Fibroblast of lung (primary cell): Measurements from ENCODE around the gene RNF32. TPM values are rescaled to one million over a fixed set of nuclear protein-coding genes. Genes with fewer than 3 reads are reported as not detected.

Experiments used
- DNase-seq, 2 donors: peaks; one replicate each; pipeline versions ENCODE4 v3.0.0 to v3.0.0-alpha.2; 2010; ENCODE audit warnings: low read depth in 2 of 2
- H2AFZ ChIP-seq: 2 replicates; pipeline ENCODE4 v1.5.1; 2012; ENCODE audit warnings: low read length, control low read depth, inconsistent platforms
- H3K27ac ChIP-seq: 2 replicates; pipeline ENCODE4 v1.5.1; 2011; ENCODE audit warnings: low read length, control low read depth; ENCODE audit not compliant: insufficient read depth
- H3K27me3 ChIP-seq: 2 replicates; pipeline ENCODE4 v1.5.1; 2011; ENCODE audit warnings: mild to moderate bottlenecking, low read length; ENCODE audit not compliant: control insufficient read depth, insufficient read depth
- H3K36me3 ChIP-seq: 2 replicates; pipeline ENCODE4 v1.5.1; 2011; ENCODE audit warnings: low read length; ENCODE audit not compliant: control insufficient read depth, insufficient read depth
- H3K4me1 ChIP-seq: 2 replicates; pipeline ENCODE4 v1.5.1; 2011; ENCODE audit warnings: low read length; ENCODE audit not compliant: control insufficient read depth, insufficient read depth; ENCODE audit errors: extremely low read depth
- H3K4me2 ChIP-seq: 2 replicates; pipeline ENCODE4 v1.5.1; 2011; ENCODE audit warnings: low read length, control low read depth; ENCODE audit not compliant: insufficient read depth; ENCODE audit errors: extremely low read depth
- H3K4me3 ChIP-seq, 4 experiments: fragments of 200-600 bp in 1 of 4; sonication (generic) in 1 of 4; replicated peaks in 1 of 4; 2 replicates each; pipeline ENCODE4 v1.5.1; 2011 to 2016; ENCODE audit warnings: low read length in 4 of 4, low read depth in 3 of 4, mild to moderate bottlenecking in 3 of 4, control low read depth in 2 of 4, inconsistent platforms in 1 of 4, mixed read lengths in 1 of 4; ENCODE audit not compliant: insufficient read depth in 1 of 4; ENCODE audit errors: control extremely low read depth in 1 of 4
- H3K79me2 ChIP-seq: 2 replicates; pipeline ENCODE4 v1.5.1; 2012; ENCODE audit warnings: mild to moderate bottlenecking, low read length, inconsistent platforms; ENCODE audit not compliant: control insufficient read depth, insufficient read depth
- H3K9ac ChIP-seq: 2 replicates; pipeline ENCODE4 v1.5.1; 2011; ENCODE audit warnings: mild to moderate bottlenecking, low read length, control low read depth; ENCODE audit not compliant: insufficient read depth
- H3K9me3 ChIP-seq: 2 replicates; pipeline ENCODE4 v1.5.1; 2012; ENCODE audit warnings: low read depth, low read length; ENCODE audit not compliant: control insufficient read depth, insufficient read depth
- H4K20me1 ChIP-seq: 2 replicates; pipeline ENCODE4 v1.5.1; 2011; ENCODE audit warnings: low read length; ENCODE audit not compliant: control insufficient read depth, insufficient read depth; ENCODE audit errors: extremely low read depth
- EZH2 ChIP-seq: IDR thresholded peaks from 2 replicates; pipeline ENCODE4 v1.5.1; 2012; ENCODE audit warnings: low read length, control low read depth, mild to moderate bottlenecking; ENCODE audit errors: missing control alignments
- polyA plus RNA-seq, 2 donors: library from polyadenylated mRNA; depleted of rRNA in 1 of 2; stranded (reverse) in 1 of 2; unstranded in 1 of 2; fragments of >200 nt; gene quantifications; 2 replicates each; pipeline ENCODE4 v1.2.1, GENCODE V29; 2011 to 2012; ENCODE audit warnings: missing spikeins in 1 of 2
- total RNA-seq: library from RNA; depleted of rRNA; stranded (reverse); fragments of >200 nt; gene quantifications from 2 replicates; pipeline ENCODE4 v1.2.1, GENCODE V29; 2014
- TF ChIP-seq, protein P1 (sequence below), 2 donors: IDR thresholded peaks in 1 of 2; conservative IDR thresholded peaks in 1 of 2; 1 replicate in 1 of 2; 2 replicates in 1 of 2; pipeline ENCODE4 v1.5.1; 2011 to 2012; ENCODE audit warnings: low read length in 2 of 2, control low read depth in 1 of 2, inconsistent platforms in 1 of 2, low read depth in 1 of 2, mild to moderate bottlenecking in 1 of 2

RNF32 gene
- total and polyA plus RNA-seq, 2 donors (not counting 1 experiment from before 2014, with no cell fraction given), result 0.91 to 2.8 TPM

DNA sequence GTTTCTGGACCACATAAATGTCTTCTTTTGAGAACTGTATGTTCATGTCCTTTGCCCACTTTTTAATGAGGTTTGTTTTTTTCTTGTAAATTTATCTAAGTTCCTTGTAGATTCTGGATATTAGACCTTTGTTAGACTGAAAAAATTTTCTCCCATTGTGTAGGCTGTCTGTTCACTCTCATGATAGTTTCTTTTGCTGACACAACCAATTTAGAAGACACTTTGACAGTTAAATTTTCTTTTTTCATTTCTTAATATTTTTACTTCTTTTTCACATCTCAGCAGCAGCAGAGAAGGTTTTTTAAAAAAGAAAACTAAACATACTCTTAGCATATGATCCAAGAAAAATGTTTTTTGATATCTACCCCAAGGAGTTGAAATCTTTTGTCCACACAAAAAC is 61.8 kb downstream of the RNF32 start:
- Histone ChIP-seq H3K4me1 (no peaks in the 10 kb centered on the region), H4K20me1 (no peaks in the 10 kb centered on the region), H3K79me2 (no peaks in the 10 kb centered on the region), H3K9me3 (no peaks in the 10 kb centered on the region), H3K4me2 (no peak overlapping the region), H3K27me3 (no peaks in the 10 kb centered on the region), H3K9ac (no peak overlapping the region), H2AFZ (no peak overlapping the region), H3K36me3 (no peaks in the 10 kb centered on the region), H3K4me3 (no peak overlapping the region), H3K27ac (no peak overlapping the region)
- no peak for TF ChIP-seq EZH2
- TF ChIP-seq, protein P1, sequence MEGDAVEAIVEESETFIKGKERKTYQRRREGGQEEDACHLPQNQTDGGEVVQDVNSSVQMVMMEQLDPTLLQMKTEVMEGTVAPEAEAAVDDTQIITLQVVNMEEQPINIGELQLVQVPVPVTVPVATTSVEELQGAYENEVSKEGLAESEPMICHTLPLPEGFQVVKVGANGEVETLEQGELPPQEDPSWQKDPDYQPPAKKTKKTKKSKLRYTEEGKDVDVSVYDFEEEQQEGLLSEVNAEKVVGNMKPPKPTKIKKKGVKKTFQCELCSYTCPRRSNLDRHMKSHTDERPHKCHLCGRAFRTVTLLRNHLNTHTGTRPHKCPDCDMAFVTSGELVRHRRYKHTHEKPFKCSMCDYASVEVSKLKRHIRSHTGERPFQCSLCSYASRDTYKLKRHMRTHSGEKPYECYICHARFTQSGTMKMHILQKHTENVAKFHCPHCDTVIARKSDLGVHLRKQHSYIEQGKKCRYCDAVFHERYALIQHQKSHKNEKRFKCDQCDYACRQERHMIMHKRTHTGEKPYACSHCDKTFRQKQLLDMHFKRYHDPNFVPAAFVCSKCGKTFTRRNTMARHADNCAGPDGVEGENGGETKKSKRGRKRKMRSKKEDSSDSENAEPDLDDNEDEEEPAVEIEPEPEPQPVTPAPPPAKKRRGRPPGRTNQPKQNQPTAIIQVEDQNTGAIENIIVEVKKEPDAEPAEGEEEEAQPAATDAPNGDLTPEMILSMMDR (conservative IDR thresholded peaks at IDR 0.05 in 1 of 2, IDR thresholded peaks at IDR 0.05 in 1 of 2; ENCODE audit: low read depth in 1 of 2, low read length in 2 of 2), result no peak
- DNase-seq, result no peak

DNA sequence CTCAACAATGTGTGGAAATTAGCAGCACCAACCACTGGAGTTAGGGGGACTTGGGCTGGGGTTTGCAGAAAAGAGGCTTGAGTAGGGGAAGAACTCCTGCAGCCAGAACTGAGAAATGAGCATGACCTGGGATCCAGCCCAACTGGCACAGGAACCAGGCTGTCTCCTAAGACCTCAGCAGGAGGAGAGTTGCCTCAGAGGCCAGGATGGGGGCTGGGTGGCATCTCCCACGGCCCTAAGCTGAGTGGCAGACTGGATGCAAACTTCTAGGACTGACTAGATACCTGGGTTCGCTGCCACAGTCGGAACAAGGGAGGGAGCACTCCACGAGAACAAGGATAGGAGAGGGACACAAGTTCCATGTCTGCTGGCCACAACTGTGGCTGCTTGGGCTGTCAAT is 62.6 kb downstream of the RNF32 start:
- TF ChIP-seq EZH2, result no peak
- TF ChIP-seq, protein P1 (conservative IDR thresholded peaks at IDR 0.05 in 1 of 2, IDR thresholded peaks at IDR 0.05 in 1 of 2; ENCODE audit: low read depth in 1 of 2, low read length in 2 of 2), result no peak
- Histone ChIP-seq H3K9me3 (no peaks in the 10 kb centered on the region), H3K4me3 (no peak overlapping the region), H3K9ac (no peak overlapping the region), H3K4me1 (no peaks in the 10 kb centered on the region), H3K4me2 (no peak overlapping the region), H3K27ac (no peak overlapping the region), H2AFZ (no peak overlapping the region), H3K79me2 (no peaks in the 10 kb centered on the region), H3K36me3 (no peaks in the 10 kb centered on the region), H4K20me1 (no peaks in the 10 kb centered on the region), H3K27me3 (no peaks in the 10 kb centered on the region)
- DNase-seq, result no peak

DNA sequence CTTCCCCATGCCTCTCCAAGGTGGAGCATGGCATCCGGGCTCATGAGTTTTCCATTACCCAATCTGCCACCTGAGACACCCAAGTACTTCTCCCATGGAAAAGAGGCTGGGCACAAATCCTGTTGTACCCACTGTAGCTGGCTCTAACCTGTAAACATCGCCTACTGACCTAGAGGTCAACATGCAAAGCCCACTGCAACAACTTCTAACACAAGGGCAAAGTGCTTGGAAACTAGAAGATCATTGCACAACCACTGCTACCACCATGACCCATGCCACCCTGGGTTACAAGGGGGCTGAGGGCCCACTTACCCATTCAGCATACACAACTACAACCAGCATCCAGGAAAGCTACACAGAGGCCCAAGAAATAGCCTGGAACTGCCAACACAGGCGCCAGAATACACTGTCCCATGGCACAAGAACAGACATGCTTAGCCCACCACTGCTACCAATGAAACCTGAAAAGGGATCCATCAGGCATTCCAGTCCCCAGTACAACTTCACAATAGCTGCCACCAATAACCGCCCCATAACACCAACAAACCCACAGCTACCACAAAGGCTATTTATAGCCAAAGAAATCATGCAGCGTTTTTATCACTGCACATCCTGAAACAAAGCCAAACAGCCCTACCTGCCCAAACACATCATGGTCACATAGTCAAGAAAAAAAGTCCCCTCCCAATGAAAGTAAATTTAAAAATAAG is 63.4 kb downstream of the RNF32 start:
- Histone ChIP-seq H3K4me3 (no peak overlapping the region), H3K27me3 (no peaks in the 10 kb centered on the region), H3K9me3 (no peaks in the 10 kb centered on the region), H4K20me1 (no peaks in the 10 kb centered on the region), H2AFZ (no peak overlapping the region), H3K4me1 (no peaks in the 10 kb centered on the region), H3K36me3 (no peaks in the 10 kb centered on the region), H3K9ac (no peak overlapping the region), H3K4me2 (no peak overlapping the region), H3K27ac (no peak overlapping the region), H3K79me2 (no peaks in the 10 kb centered on the region)
- no peak for TF ChIP-seq EZH2
- TF ChIP-seq, protein P1 (conservative IDR thresholded peaks at IDR 0.05 in 1 of 2, IDR thresholded peaks at IDR 0.05 in 1 of 2; ENCODE audit: low read depth in 1 of 2, low read length in 2 of 2), result no peak
- no peak for DNase-seq
